Astrocyte of the spinal cord (primary cell): ENCODE results near the gene WASF2.

Experiments used
- DNase-seq: peaks from one replicate; pipeline ENCODE4 v3.0.0; 2011; ENCODE audit warnings: low read depth, low spot score
- H3K4me3 ChIP-seq: 2 replicates; pipeline ENCODE4 v1.5.1; 2011; ENCODE audit warnings: low read depth, mild to moderate bottlenecking, low read length, moderate library complexity
- CTCF ChIP-seq: IDR thresholded peaks from 2 replicates; pipeline ENCODE4 v1.5.1; 2012; ENCODE audit warnings: low read depth, mild to moderate bottlenecking, low read length, inconsistent platforms
- in situ Hi-C: cut with HindIII; loops from 2 replicates; pipeline ENCODE4 v1.10.0; 2017; ENCODE audit warnings: low sequenced_read_pairs

Gene WASF2

DNA sequence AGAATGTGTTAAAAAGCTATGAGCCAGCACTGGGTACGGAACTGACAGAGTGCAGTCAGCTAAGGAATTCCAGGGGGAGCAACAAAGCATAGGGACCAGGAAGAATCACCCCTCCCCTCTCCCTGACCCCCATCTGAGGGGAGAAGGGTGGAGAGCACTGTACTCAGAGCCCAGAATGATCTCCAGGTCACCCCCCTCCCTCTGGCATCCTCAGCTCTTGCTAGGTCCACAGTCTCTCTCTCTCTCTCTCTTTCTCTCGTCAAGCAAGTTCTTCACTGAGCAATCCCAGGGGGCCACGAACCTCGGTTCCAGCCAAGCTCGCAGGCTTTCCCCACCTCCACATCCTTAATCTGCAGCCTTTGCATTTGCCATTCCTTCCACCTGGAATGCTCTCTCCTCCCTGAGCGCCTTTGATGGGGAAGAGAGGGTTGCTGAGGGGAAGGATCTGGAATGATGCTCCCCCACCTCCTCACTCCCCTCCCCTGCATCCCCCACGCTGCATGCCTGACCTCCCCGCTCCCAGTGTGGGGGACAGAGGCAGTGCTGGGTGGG, 6.7 kb upstream of the WASF2 start:
- H3K4me3 ChIP-seq, result no peak overlapping the region
- no peak for DNase-seq
- in situ Hi-C loops, result no loop called here
- peak; percentile 42 for TF ChIP-seq CTCF

DNA sequence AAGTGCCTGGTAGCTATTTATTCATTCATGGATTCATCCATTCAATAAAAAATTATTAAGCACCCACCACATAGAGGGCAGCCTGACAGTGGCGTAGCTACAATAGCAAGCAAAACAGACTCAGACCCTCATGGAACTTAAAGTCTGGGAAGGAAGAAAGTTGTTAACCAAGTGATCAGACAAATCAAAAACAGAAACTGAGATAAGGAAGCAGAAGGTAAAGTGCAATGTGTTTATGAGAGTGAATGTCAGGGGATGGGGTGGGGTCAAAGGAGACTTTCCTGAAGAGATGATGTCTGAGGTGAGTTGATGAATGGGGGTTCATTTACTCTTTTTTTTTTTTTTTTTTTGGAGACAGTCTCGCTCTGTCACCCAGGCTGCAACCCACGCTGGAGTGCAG, 2.8 kb upstream of the WASF2 start:
- no peak for DNase-seq
- no peak overlapping the region for H3K4me3 ChIP-seq
- in situ Hi-C loops, result no loop called here
- TF ChIP-seq CTCF, result no peak

- TF ChIP-seq CTCF, result no peak
- peak; percentile 10 for DNase-seq
- in situ Hi-C loops, result no loop called here
- H3K4me3 ChIP-seq, result no peak overlapping the region
Observed at GRCh38 chr1:27491748-27492700, 2.1 kb upstream of the WASF2 start.

DNA sequence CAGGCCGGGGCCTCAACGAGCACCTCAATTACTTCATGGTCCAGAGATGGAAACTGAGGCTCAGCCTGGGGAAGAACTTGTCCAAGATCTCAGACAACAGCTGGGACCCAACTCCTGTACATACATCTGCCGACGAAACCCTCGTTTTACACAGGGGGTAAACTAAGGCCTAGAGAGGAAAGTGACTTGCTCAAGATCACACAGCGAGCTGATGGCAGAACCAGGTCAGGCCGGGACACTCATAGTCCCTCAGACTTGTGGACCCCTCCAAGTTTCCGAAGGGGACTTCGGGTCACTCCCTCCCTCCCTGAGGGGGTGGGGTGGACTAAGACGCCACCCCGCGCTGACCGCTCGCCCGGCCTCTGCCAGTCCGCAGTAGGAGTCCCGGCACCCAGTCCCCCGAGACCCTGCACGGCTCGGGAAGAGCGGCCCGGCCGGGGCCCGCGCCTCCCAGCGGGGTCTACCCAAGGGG, 430 bp downstream of the WASF2 start:
- peak; percentile 62 for DNase-seq
- peak overlapping the region; percentile 76 for H3K4me3 ChIP-seq
- in situ Hi-C loops, result no loop called here
- TF ChIP-seq CTCF, result no peak

DNA sequence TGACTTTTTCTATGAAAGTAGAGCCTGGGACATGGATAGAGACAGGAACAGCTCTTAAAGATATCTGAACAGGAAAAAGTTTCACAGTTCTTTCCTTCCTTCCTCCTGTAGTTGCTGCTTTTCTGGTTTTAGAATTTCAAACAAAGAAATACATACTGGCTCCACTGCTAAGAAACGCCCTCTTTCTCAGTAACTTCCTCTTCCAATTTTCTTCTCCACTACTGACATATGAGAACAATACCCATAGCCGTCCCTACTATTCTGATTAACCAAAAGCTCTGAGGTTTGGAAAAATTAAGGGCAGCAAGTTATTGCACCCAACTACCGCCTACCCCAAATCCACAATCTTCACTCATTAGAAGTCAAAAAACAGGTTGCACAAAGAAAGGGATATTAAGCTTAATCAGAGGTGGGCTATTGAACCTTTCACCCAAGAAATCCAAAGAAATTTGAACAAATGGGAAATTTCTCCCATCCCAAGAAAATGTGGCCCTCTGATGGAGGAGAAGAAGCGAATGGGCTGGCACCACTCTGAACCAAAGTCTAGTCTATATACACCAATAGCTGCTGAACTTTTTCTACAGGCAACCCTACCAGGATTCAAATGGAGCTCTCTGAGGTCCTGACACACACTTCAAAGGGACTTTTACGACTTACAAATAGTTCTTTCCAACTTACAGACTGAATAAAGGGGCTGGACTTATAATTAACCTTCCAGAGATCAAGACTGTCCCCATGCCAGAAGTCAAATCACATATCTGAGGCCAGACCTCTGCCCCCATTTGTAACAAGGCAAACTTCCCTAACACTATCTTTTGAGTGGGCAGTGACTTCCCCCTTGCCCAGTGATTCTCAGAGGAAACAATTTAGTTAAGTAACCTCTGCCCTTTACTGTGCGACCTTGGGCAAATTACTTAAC, 1.7 kb downstream of the WASF2 start:
- TF ChIP-seq CTCF, result no peak
- H3K4me3 ChIP-seq, result peak overlapping the region; percentile 76
- DNase-seq, result peak; percentile 35
- in situ Hi-C loops, result no loop called here

GRCh38 chr1:27485363-27485762, 4.6 kb downstream of the WASF2 start:
- no peak for DNase-seq
- TF ChIP-seq CTCF, result no peak
- in situ Hi-C loops, result no loop called here
- no peak overlapping the region for H3K4me3 ChIP-seq
